HEK293 (cell line): ENCODE data around the gene FNDC10.

Experiments
- CTCF ChIA-PET: fragments of 350-600 bp; formaldehyde crosslinking; extraction: SDS; loops from one replicate; lab custom pipeline; 2021; ENCODE audit warnings: antibody characterized with exemption; lab: Yijun Ruan, JAX
- POLR2A ChIA-PET: fragments of 300-600 bp; formaldehyde crosslinking; extraction: SDS; loops from one replicate; lab custom pipeline; 2020; ENCODE audit warnings: antibody characterized with exemption, inconsistent platforms; lab: Yijun Ruan, JAX
- H3K27ac ChIP-seq: fragments of 200-500 bp; sonication (Bioruptor generic); 2 replicates; pipeline ENCODE4 v1.5.1; 2014; ENCODE audit warnings: low read depth, low read length, control low read depth, inconsistent platforms; ENCODE audit errors: extremely low read depth
- H3K36me3 ChIP-seq, 2 experiments: fragments of 200-500 bp in 1 of 2; sonication (Bioruptor generic) in 1 of 2; 1 replicate in 1 of 2; 2 replicates in 1 of 2; pipeline ENCODE4 v1.5.1; 2014 to 2017; ENCODE audit warnings: inconsistent platforms in 2 of 2, low read length in 2 of 2; ENCODE audit not compliant: control insufficient read depth in 2 of 2, insufficient read depth in 1 of 2
- H3K4me1 ChIP-seq: fragments of 200-500 bp; sonication (Bioruptor generic); 2 replicates; pipeline ENCODE4 v1.5.1; 2014; ENCODE audit warnings: mild to moderate bottlenecking, low read length, inconsistent platforms; ENCODE audit not compliant: control insufficient read depth, insufficient read depth
- H3K4me3 ChIP-seq: 2 replicates; pipeline ENCODE4 v1.5.1; 2011; ENCODE audit warnings: low read depth, mild to moderate bottlenecking, control low read depth, low read length, moderate library complexity
- H3K9me3 ChIP-seq: fragments of 200-500 bp; sonication (Bioruptor generic); 2 replicates; pipeline ENCODE4 v1.5.1; 2014; ENCODE audit warnings: low read depth, low read length, inconsistent platforms; ENCODE audit not compliant: control insufficient read depth, insufficient read depth
- ATF2 ChIP-seq: fragments of 450-650 bp; formaldehyde crosslinking; IDR thresholded peaks from 2 replicates; pipeline ENCODE4 v1.5.1; 2016; ENCODE audit warnings: missing biosample characterization, missing genetic modification characterization, low read depth
- FEZF1 ChIP-seq: fragments of 450-650 bp; formaldehyde crosslinking; IDR thresholded peaks from 2 replicates; pipeline ENCODE4 v1.5.1; 2016; ENCODE audit warnings: missing biosample characterization, missing genetic modification characterization
- IKZF3 ChIP-seq: fragments of 450-650 bp; IDR thresholded peaks from 2 replicates; pipeline ENCODE4 v1.5.0; 2018; ENCODE audit warnings: missing biosample characterization, mild to moderate bottlenecking, missing genetic modification characterization, moderate library complexity
- SCRT1 ChIP-seq: fragments of 450-650 bp; formaldehyde crosslinking; IDR thresholded peaks from 2 replicates; pipeline ENCODE4 v1.5.1; 2016; ENCODE audit warnings: missing biosample characterization, missing genetic modification characterization, borderline replicate concordance
- ZBTB17 ChIP-seq: fragments of 450-650 bp; formaldehyde crosslinking; IDR thresholded peaks from 2 replicates; pipeline ENCODE4 v1.5.1; 2016; ENCODE audit warnings: missing biosample characterization, missing genetic modification characterization
- ZIC2 ChIP-seq: fragments of 450-650 bp; formaldehyde crosslinking; IDR thresholded peaks from 2 replicates; pipeline ENCODE4 v1.5.1; 2016; ENCODE audit warnings: missing biosample characterization, missing genetic modification characterization
- ZNF112 ChIP-seq: fragments of 450-650 bp; formaldehyde crosslinking; IDR thresholded peaks from 2 replicates; pipeline ENCODE4 v1.5.0; 2017; ENCODE audit warnings: missing biosample characterization, missing genetic modification characterization
- ZNF311 ChIP-seq: fragments of 450-650 bp; formaldehyde crosslinking; IDR thresholded peaks from 2 replicates; pipeline ENCODE4 v1.5.1; 2017; ENCODE audit warnings: missing biosample characterization, missing genetic modification characterization, borderline replicate concordance
- ZNF426 ChIP-seq: fragments of 450-650 bp; formaldehyde crosslinking; IDR thresholded peaks from 2 replicates; pipeline ENCODE4 v1.5.1; 2017; ENCODE audit warnings: missing biosample characterization, missing genetic modification characterization, mild to moderate bottlenecking, inconsistent platforms, moderate library complexity
- ZNF529 ChIP-seq: fragments of 450-650 bp; formaldehyde crosslinking; IDR thresholded peaks from 2 replicates; pipeline ENCODE4 v1.5.1; 2017; ENCODE audit warnings: missing genetic modification characterization, missing biosample characterization; ENCODE audit not compliant: insufficient replicate concordance
- ZNF561 ChIP-seq: fragments of 450-650 bp; IDR thresholded peaks from 2 replicates; pipeline ENCODE4 v1.5.1; 2018; ENCODE audit warnings: missing biosample characterization, missing genetic modification characterization, borderline replicate concordance
- ZNF621 ChIP-seq: fragments of 450-650 bp; formaldehyde crosslinking; IDR thresholded peaks from 2 replicates; pipeline ENCODE4 v1.5.1; 2017; ENCODE audit warnings: missing biosample characterization, missing genetic modification characterization
- ZNF791 ChIP-seq: fragments of 450-650 bp; formaldehyde crosslinking; IDR thresholded peaks from 2 replicates; pipeline ENCODE4 v1.5.1; 2016; ENCODE audit warnings: missing biosample characterization, missing genetic modification characterization
- ZNF843 ChIP-seq: fragments of 450-650 bp; formaldehyde crosslinking; IDR thresholded peaks from 2 replicates; pipeline ENCODE4 v1.5.1; 2016; ENCODE audit warnings: missing biosample characterization, missing genetic modification characterization
- ZSCAN16 ChIP-seq: fragments of 450-650 bp; formaldehyde crosslinking; IDR thresholded peaks from 2 replicates; pipeline ENCODE4 v1.5.1; 2016; ENCODE audit warnings: missing biosample characterization, missing genetic modification characterization
- TF ChIP-seq, protein P1 (sequence below): fragments of 450-650 bp; formaldehyde crosslinking; IDR thresholded peaks from 2 replicates; pipeline ENCODE4 v1.5.1; 2017; ENCODE audit warnings: missing biosample characterization, missing genetic modification characterization
- TF ChIP-seq, protein P2 (sequence below): fragments of 450-650 bp; formaldehyde crosslinking; IDR thresholded peaks from 2 replicates; pipeline ENCODE4 v1.5.1; 2017; ENCODE audit warnings: missing biosample characterization, missing genetic modification characterization
- TF ChIP-seq, protein P3 (sequence below): fragments of 450-650 bp; formaldehyde crosslinking; IDR thresholded peaks from 2 replicates; pipeline ENCODE4 v1.5.1; 2016; ENCODE audit warnings: missing biosample characterization, missing genetic modification characterization

FNDC10 gene

DNA sequence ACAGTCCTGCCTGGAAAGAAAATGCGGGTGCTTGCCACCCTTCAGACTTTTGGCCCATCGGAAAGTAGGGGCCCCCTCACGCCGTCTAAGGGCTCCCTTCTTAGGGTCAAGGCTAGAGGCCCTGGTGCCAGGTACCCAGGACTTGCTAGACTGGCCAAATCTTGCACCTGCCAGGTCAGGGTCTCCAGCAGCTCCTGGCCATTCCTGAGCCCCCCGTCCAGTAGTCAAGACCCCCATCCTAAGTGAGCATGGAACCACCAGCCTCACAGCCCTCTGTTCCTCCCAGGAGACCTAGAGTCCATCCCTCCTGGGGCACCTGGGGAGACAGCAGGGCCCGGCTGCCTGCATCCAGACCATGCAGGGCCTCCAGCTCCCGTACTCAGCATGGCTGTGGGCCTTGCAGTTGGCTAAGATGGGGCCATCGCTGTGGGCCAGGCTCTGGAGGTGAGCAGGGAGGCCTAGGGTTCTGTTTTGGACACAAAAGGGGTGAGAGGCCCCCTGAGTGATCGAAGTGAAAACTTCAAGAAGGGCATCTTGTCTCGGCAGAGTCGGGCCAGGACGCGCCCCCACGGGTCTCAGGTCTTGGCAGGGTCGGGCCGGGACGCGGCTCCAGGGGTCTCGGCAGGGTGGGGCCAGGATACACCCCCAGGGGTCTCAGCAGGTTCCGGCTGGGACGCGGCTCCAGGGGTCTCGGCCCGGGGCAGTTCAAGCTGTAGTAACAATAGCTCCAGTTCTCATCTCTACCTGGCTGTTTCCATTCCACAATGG, 5.9 kb downstream of the FNDC10 start:
- TF ChIP-seq ZNF791 (tag by site-specific recombination) = no peak
- TF ChIP-seq ZSCAN16 (tag by site-specific recombination) = no peak
- TF ChIP-seq ZNF621 (tag by site-specific recombination) = no peak
- TF ChIP-seq SCRT1 = no peak
- TF ChIP-seq ZNF311 (tag by site-specific recombination) = no peak
- TF ChIP-seq ZBTB17 (tag by site-specific recombination) = no peak
- TF ChIP-seq FEZF1 (tag by site-specific recombination) = no peak
- no peak for TF ChIP-seq ZNF561 (tag by site-specific recombination)
- no peak for TF ChIP-seq ZNF112 (tag by site-specific recombination)
- no peak for TF ChIP-seq ZNF529 (tag by site-specific recombination)
- no peak for TF ChIP-seq IKZF3 (tag by site-specific recombination)
- no peak for TF ChIP-seq ZNF843
- TF ChIP-seq, protein P1, sequence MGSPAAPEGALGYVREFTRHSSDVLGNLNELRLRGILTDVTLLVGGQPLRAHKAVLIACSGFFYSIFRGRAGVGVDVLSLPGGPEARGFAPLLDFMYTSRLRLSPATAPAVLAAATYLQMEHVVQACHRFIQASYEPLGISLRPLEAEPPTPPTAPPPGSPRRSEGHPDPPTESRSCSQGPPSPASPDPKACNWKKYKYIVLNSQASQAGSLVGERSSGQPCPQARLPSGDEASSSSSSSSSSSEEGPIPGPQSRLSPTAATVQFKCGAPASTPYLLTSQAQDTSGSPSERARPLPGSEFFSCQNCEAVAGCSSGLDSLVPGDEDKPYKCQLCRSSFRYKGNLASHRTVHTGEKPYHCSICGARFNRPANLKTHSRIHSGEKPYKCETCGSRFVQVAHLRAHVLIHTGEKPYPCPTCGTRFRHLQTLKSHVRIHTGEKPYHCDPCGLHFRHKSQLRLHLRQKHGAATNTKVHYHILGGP (tag by site-specific recombination) = no peak
- TF ChIP-seq, all 188 proteins: peak for 0
- Histone ChIP-seq H3K4me3 (no peak overlapping the region), H3K27ac (no peak overlapping the region), H3K36me3 (no peaks in the 10 kb centered on the region), H3K9me3 (no peaks in the 10 kb centered on the region), H3K4me1 (peaks cover 6% of the 10 kb centered on the region; the same call in 1 of the 2 replicates)
- ChIA-PET CTCF (no interaction called here), POLR2A (no interaction called here)

DNA sequence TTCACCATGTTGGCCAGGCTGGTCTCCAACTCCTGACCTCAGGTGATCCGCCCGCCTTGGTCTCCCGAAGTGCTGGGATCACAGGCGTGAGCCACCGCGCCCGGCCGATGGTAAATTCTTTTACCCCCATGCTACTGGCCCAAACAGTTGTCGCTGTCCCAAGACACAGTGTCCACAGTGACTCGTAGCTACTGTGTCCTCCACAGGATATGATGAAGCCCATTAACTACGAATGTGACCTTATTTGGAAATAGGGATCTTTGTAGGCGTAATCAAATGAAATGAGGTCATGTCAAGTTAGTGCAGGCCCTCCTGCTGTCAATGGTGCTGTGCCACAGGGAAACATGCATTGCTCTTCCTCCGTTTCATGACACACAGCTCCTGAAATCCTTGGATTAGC, 8.5 kb downstream of the FNDC10 start:
- ChIA-PET POLR2A (no interaction called here), CTCF (no interaction called here)
- H3K9me3 ChIP-seq = no peaks in the 10 kb centered on the region

More for the DNA sequence above, 8.5 kb downstream of the FNDC10 start:
- Histone ChIP-seq H3K36me3 (no peaks in the 10 kb centered on the region), H3K27ac (no peak overlapping the region)
- TF ChIP-seq, protein P2, sequence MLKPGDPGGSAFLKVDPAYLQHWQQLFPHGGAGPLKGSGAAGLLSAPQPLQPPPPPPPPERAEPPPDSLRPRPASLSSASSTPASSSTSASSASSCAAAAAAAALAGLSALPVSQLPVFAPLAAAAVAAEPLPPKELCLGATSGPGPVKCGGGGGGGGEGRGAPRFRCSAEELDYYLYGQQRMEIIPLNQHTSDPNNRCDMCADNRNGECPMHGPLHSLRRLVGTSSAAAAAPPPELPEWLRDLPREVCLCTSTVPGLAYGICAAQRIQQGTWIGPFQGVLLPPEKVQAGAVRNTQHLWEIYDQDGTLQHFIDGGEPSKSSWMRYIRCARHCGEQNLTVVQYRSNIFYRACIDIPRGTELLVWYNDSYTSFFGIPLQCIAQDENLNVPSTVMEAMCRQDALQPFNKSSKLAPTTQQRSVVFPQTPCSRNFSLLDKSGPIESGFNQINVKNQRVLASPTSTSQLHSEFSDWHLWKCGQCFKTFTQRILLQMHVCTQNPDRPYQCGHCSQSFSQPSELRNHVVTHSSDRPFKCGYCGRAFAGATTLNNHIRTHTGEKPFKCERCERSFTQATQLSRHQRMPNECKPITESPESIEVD (tag by site-specific recombination) = no peak
- TF ChIP-seq ZIC2 (peak; percentile 25; the same call in 1 of the 2 replicates), ATF2 (peak; percentile 67), ZNF426 (tag by site-specific recombination) (no peak)
- TF ChIP-seq, protein P3, sequence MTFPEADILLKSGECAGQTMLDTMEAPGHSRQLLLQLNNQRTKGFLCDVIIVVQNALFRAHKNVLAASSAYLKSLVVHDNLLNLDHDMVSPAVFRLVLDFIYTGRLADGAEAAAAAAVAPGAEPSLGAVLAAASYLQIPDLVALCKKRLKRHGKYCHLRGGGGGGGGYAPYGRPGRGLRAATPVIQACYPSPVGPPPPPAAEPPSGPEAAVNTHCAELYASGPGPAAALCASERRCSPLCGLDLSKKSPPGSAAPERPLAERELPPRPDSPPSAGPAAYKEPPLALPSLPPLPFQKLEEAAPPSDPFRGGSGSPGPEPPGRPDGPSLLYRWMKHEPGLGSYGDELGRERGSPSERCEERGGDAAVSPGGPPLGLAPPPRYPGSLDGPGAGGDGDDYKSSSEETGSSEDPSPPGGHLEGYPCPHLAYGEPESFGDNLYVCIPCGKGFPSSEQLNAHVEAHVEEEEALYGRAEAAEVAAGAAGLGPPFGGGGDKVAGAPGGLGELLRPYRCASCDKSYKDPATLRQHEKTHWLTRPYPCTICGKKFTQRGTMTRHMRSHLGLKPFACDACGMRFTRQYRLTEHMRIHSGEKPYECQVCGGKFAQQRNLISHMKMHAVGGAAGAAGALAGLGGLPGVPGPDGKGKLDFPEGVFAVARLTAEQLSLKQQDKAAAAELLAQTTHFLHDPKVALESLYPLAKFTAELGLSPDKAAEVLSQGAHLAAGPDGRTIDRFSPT = peak; percentile 16; the same call in 1 of the 2 replicates
- TF ChIP-seq, all 188 proteins: peak for 3
- Histone ChIP-seq H3K4me3 (no peak overlapping the region), H3K4me1 (no peaks in the 10 kb centered on the region)
